ENCODE results near the gene RSAD1. TPM values are rescaled to one million over a fixed set of nuclear protein-coding genes. Genes with fewer than 3 reads are reported as not detected.
A peak's percentile ranks its signal among the peaks of the same experiment; 100 is the strongest.

The RSAD1 gene
- total RNA-seq, 1 donor from 2014 or later = 42.4 TPM

GRCh38 chr17:50518384-50519023 lies 39.8 kb downstream of the RSAD1 start:
- H3K27me3 Mint-ChIP-seq (ENCODE audit: low read depth) = no peaks in the 10 kb centered on the region
- peak overlapping the region; percentile 43 for H3K27ac Mint-ChIP-seq (ENCODE audit: unreplicated experiment)
- no peaks in the 10 kb centered on the region for H3K9me3 Mint-ChIP-seq
- H3K4me1 Mint-ChIP-seq = peaks cover 22% of the 10 kb centered on the region
- TF ChIP-seq CTCF (conservative IDR thresholded peaks at IDR 0.05) = no peak
- no peak for DNase-seq (ENCODE audit: low read depth, low spot score)
- H3K4me3 Mint-ChIP-seq = no peak overlapping the region
- H3K36me3 Mint-ChIP-seq (ENCODE audit: low read depth) = no peaks in the 10 kb centered on the region

- Mint-ChIP-seq H3K9me3 (no peaks in the 10 kb centered on the region), H3K27ac (ENCODE audit: unreplicated experiment) (no peak overlapping the region), H3K4me3 (no peak overlapping the region), H3K4me1 (peaks cover 18% of the 10 kb centered on the region), H3K27me3 (ENCODE audit: low read depth) (no peaks in the 10 kb centered on the region), H3K36me3 (ENCODE audit: low read depth) (no peaks in the 10 kb centered on the region)
- no peak for DNase-seq (ENCODE audit: low read depth, low spot score)
- no peak for TF ChIP-seq CTCF (conservative IDR thresholded peaks at IDR 0.05)
These were observed 40.6 kb downstream of the RSAD1 start for GRCh38 chr17:50519141-50519834.

DNA sequence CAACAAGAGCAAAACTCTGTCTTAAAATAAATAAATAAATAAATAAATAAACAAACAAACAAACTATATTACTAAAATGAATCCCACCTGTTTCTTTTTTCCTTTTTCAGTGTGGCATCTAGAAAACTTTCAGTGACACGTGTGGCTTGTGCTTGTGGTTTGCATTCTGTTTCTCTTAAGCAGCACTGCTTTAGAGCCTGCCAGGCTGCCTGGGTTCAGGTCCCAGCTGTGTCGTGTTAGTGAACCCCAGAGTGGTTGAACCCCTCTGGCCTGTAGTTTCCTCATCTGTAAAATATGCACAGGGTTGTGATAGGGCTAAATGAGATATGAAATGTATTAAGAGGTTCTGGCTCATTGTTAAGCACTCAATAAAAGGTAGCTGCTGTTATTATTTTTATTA lies 41.8 kb downstream of the RSAD1 start:
- H3K9me3 Mint-ChIP-seq = no peaks in the 10 kb centered on the region
- no peak overlapping the region for H3K4me3 Mint-ChIP-seq
- H3K27me3 Mint-ChIP-seq (ENCODE audit: low read depth) = no peaks in the 10 kb centered on the region

DNA sequence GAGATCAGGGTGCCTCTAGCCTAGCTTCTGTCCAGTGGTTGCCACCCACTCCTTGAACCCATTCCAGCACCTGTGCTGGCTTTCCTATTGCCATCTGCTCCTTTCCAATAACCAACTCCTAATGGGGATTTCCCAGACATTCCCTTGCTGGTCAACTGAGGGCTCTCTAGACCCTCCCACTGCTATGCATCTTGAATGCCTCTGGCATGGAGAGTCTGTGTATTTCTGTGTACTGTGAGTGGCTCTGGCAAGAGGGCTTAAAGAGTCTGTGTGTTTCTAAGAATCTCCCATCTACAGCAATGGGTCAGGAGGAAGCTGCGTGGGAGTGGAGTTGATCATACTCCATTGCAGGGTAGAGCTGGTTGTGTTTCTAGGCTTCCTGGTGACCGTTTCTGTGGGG lies 42.9 kb downstream of the RSAD1 start:
- Mint-ChIP-seq H3K4me1 (peaks cover 7% of the 10 kb centered on the region), H3K9me3 (no peaks in the 10 kb centered on the region), H3K4me3 (no peak overlapping the region), H3K36me3 (ENCODE audit: low read depth) (no peaks in the 10 kb centered on the region), H3K27ac (ENCODE audit: unreplicated experiment) (no peak overlapping the region), H3K27me3 (ENCODE audit: low read depth) (no peaks in the 10 kb centered on the region)
- no peak for DNase-seq (ENCODE audit: low read depth, low spot score)
- TF ChIP-seq CTCF (conservative IDR thresholded peaks at IDR 0.05) = no peak

More for the DNA sequence above, 41.8 kb downstream of the RSAD1 start:
- H3K27ac Mint-ChIP-seq (ENCODE audit: unreplicated experiment) = no peak overlapping the region
- no peak for TF ChIP-seq CTCF (conservative IDR thresholded peaks at IDR 0.05)
- DNase-seq (ENCODE audit: low read depth, low spot score) = no peak
- H3K36me3 Mint-ChIP-seq (ENCODE audit: low read depth) = no peaks in the 10 kb centered on the region
- H3K4me1 Mint-ChIP-seq = peaks cover 7% of the 10 kb centered on the region

DNA sequence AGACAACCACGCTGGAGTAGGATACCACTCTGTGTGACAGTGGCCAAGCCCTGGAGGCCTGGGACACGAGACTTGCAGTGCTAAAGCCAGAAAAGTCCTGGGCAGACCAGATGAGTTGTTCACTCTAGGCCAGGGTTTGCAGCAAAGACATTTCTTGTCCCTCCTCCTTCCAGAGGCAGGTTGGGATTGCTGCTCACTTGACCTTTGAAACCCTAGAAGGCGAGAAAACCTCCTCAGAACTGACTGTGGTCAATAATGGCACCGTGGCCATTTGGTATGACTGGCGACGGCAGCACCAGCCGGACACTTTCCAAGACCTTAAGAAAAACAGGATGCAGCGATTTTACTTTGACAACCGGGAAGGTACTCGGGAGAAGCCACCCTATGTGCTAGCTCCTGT lies 44.1 kb downstream of the RSAD1 start:
- Mint-ChIP-seq H3K4me3 (no peak overlapping the region), H3K4me1 (peaks cover 7% of the 10 kb centered on the region), H3K36me3 (ENCODE audit: low read depth) (no peaks in the 10 kb centered on the region), H3K27ac (ENCODE audit: unreplicated experiment) (no peak overlapping the region), H3K27me3 (ENCODE audit: low read depth) (no peaks in the 10 kb centered on the region), H3K9me3 (no peaks in the 10 kb centered on the region)
- DNase-seq (ENCODE audit: low read depth, low spot score) = no peak
- no peak for TF ChIP-seq CTCF (conservative IDR thresholded peaks at IDR 0.05)

All from neural crest cell (in vitro differentiated cells).